A673 (cell line): ENCODE results near the gene SPATA13.
"Not testable (repeated sequence)": the region's sequence is repeated elsewhere in the genome, so short reads cannot be mapped to it uniquely, and the experiment has no call there.

Source experiments
- CTCF ChIP-seq: fragments of 300-800, 200-600 bp; sonication (generic); conservative IDR thresholded peaks from 2 replicates; pipeline ENCODE4 v1.5.1; 2017; ENCODE audit warnings: low read depth, mild to moderate bottlenecking, antibody characterized with exemption, low read length, moderate library complexity, mixed read lengths
- EZH2 ChIP-seq: fragments of 200-600 bp; sonication (generic); IDR thresholded peaks from 2 replicates; pipeline ENCODE4 v1.6.1; 2017; ENCODE audit warnings: borderline replicate concordance, low read depth, mild to moderate bottlenecking, mixed read lengths, antibody characterized with exemption, low read length; ENCODE audit not compliant: poor library complexity, severe bottlenecking

- TF ChIP-seq CTCF, EZH2: not testable (repeated sequence)
Measured at GRCh38 chr13:24216779-24217178, 56.3 kb downstream of the SPATA13 start.
